SK-N-SH (cell line): ENCODE measurements around the gene JPT2. TPM values are rescaled to one million over a fixed set of nuclear protein-coding genes. Genes with fewer than 3 reads are reported as not detected.

Experiments used
- CTCF ChIP-seq: fragments of 200-600 bp; sonication (generic); IDR thresholded peaks from 2 replicates; pipeline ENCODE4 v1.6.1; 2017; ENCODE audit warnings: antibody characterized with exemption, mild to moderate bottlenecking, moderate library complexity
- EP300 ChIP-seq, 2 experiments: IDR thresholded peaks; 2 replicates each; pipeline versions ENCODE4 v1.4.0 to v1.6.1; 2012; ENCODE audit warnings: borderline replicate concordance in 1 of 2, low read depth in 1 of 2, low read length in 1 of 2
- FOXJ3 ChIP-seq: sonication (generic); formaldehyde crosslinking; IDR thresholded peaks from 2 replicates; pipeline ENCODE4 v1.5.1; 2020; ENCODE audit warnings: mild to moderate bottlenecking, missing genetic modification reagents
- FOXM1 ChIP-seq: IDR thresholded peaks from 2 replicates; pipeline ENCODE4 v1.4.0; 2012; ENCODE audit warnings: low read depth, mild to moderate bottlenecking
- GATA2 ChIP-seq: sonication (generic); formaldehyde crosslinking; IDR thresholded peaks from 2 replicates; pipeline ENCODE4 v1.5.0; 2020; ENCODE audit warnings: mild to moderate bottlenecking, missing genetic modification reagents
- JUND ChIP-seq: IDR thresholded peaks from 2 replicates; pipeline ENCODE4 v1.4.0; 2012
- MEF2A ChIP-seq: IDR thresholded peaks from 2 replicates; pipeline ENCODE4 v1.4.0; 2012; ENCODE audit warnings: low read depth, borderline replicate concordance
- MXI1 ChIP-seq: IDR thresholded peaks from 2 replicates; pipeline ENCODE4 v1.6.1; 2012; ENCODE audit warnings: mild to moderate bottlenecking, low read depth, low read length, improper control_type of control experiment
- RCOR1 ChIP-seq: fragments of 150-350 bp; IDR thresholded peaks from 2 replicates; pipeline ENCODE4 v1.6.1; 2017; ENCODE audit warnings: antibody characterized with exemption, low read length
- REST ChIP-seq: IDR thresholded peaks from 2 replicates; pipeline ENCODE4 v1.6.1; 2012; ENCODE audit warnings: mild to moderate bottlenecking, low read depth, low read length, moderate library complexity
- RFX5 ChIP-seq: IDR thresholded peaks from 2 replicates; pipeline ENCODE4 v1.6.1; 2012; ENCODE audit warnings: mild to moderate bottlenecking, improper control_type of control experiment, low read length
- SIN3A ChIP-seq: IDR thresholded peaks from 2 replicates; pipeline ENCODE4 v1.6.1; 2012; ENCODE audit warnings: low read depth, mild to moderate bottlenecking, low read length, moderate library complexity, borderline replicate concordance
- TAF1 ChIP-seq: IDR thresholded peaks from 2 replicates; pipeline ENCODE4 v1.6.1; 2012; ENCODE audit warnings: low read depth, mild to moderate bottlenecking, low read length, moderate library complexity, borderline replicate concordance
- TEAD4 ChIP-seq: IDR thresholded peaks from 2 replicates; pipeline ENCODE4 v1.4.0; 2012; ENCODE audit warnings: mild to moderate bottlenecking, borderline replicate concordance; ENCODE audit not compliant: insufficient read depth
- USF1 ChIP-seq: IDR thresholded peaks from 2 replicates; pipeline ENCODE4 v1.4.0; 2012; ENCODE audit warnings: low read depth, borderline replicate concordance
- polyA plus RNA-seq, 3 experiments: library from polyadenylated mRNA; depleted of rRNA; stranded (reverse); fragments of >200 nt; gene quantifications; 2 replicates each; pipeline ENCODE4 v1.2.3, GENCODE V29; 2012
- TF ChIP-seq, protein P1 (sequence below): IDR thresholded peaks from 2 replicates; pipeline ENCODE4; 2012
- TF ChIP-seq, protein P2 (sequence below): fragments of 150-350 bp; IDR thresholded peaks from 2 replicates; pipeline ENCODE4 v1.6.1; 2016; ENCODE audit warnings: mild to moderate bottlenecking, low read depth, low read length

The JPT2 gene
- polyA plus RNA-seq, 1 of the 3 experiments (the other 2 are of a cell fraction) = 67.4 TPM

DNA sequence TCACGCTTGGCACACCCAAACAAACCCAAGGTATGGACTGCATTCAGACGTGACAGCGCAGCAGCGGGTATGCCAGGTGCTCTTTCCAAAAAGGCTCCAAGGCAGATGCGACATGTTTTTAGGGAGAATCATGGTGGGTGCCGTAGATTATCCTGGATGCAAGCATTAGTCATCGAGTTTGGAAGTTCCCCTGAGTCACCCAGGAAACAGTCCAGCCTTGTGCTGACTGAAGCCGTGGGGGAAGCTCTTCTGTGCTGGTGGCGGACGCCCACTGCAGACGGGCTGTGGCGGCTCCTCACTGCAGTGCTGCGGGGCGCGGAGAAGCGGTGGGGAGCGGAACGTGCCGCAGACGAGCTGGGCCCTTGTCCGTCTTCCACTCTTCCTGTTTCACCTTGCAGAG, 13.9 kb downstream of the JPT2 start (continued):
- TF ChIP-seq SIN3A (no peak), RFX5 (no peak), MEF2A (no peak), EP300 (IDR thresholded peaks at IDR 0.05; ENCODE audit: borderline replicate concordance in 1 of 2, low read depth in 1 of 2, low read length in 1 of 2) (peak in 1 of 2 experiments; percentile 37; a peak in 1 of 4 replicates), TAF1 (no peak), REST (no peak), TEAD4 (peak; percentile 7; the same call in 1 of the 2 replicates), USF1 (no peak), RCOR1 (no peak), JUND (peak; percentile 66), FOXM1 (no peak), FOXJ3 (no peak), CTCF (no peak), GATA2 (no peak), MXI1 (no peak)
- TF ChIP-seq, protein P1, sequence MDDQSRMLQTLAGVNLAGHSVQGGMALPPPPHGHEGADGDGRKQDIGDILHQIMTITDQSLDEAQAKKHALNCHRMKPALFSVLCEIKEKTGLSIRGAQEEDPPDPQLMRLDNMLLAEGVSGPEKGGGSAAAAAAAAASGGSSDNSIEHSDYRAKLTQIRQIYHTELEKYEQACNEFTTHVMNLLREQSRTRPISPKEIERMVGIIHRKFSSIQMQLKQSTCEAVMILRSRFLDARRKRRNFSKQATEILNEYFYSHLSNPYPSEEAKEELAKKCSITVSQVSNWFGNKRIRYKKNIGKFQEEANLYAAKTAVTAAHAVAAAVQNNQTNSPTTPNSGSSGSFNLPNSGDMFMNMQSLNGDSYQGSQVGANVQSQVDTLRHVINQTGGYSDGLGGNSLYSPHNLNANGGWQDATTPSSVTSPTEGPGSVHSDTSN = no peak; the same call in 1 of the 2 replicates
- TF ChIP-seq, protein P2, sequence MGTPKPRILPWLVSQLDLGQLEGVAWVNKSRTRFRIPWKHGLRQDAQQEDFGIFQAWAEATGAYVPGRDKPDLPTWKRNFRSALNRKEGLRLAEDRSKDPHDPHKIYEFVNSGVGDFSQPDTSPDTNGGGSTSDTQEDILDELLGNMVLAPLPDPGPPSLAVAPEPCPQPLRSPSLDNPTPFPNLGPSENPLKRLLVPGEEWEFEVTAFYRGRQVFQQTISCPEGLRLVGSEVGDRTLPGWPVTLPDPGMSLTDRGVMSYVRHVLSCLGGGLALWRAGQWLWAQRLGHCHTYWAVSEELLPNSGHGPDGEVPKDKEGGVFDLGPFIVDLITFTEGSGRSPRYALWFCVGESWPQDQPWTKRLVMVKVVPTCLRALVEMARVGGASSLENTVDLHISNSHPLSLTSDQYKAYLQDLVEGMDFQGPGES = no peak
